Endodermal cell (in vitro differentiated cells): ENCODE data around the gene LYPD6. TPM values are rescaled to one million over a fixed set of nuclear protein-coding genes. Genes with fewer than 3 reads are reported as not detected.

Experiments used
- DNase-seq: peaks from one replicate; pipeline ENCODE4 v3.0.0-alpha.2; 2017
- H3K27ac ChIP-seq: 2 replicates; pipeline ENCODE4 v1.5.1; 2013; ENCODE audit warnings: mild to moderate bottlenecking, low read depth, low read length, moderate library complexity
- H3K27me3 ChIP-seq: 2 replicates; pipeline ENCODE4 v1.6.1; 2013; ENCODE audit warnings: mild to moderate bottlenecking, low read length, moderate library complexity; ENCODE audit not compliant: insufficient read depth, control insufficient read depth, poor library complexity, severe bottlenecking
- H3K36me3 ChIP-seq: 2 replicates; pipeline ENCODE4 v1.7.0; 2013; ENCODE audit warnings: mild to moderate bottlenecking, low read length, moderate library complexity; ENCODE audit not compliant: control insufficient read depth, insufficient read depth
- H3K4me1 ChIP-seq: one replicate; pipeline ENCODE4 v1.7.0; 2013; ENCODE audit warnings: low read length; ENCODE audit not compliant: control insufficient read depth, insufficient read depth
- H3K4me3 ChIP-seq: 2 replicates; pipeline ENCODE4 v1.5.1; 2013; ENCODE audit warnings: mild to moderate bottlenecking, low read length, moderate library complexity
- H3K9ac ChIP-seq: 2 replicates; pipeline ENCODE4 v1.6.1; 2013; ENCODE audit warnings: mild to moderate bottlenecking, low read length, moderate library complexity; ENCODE audit not compliant: poor library complexity, severe bottlenecking; ENCODE audit errors: extremely low read depth
- H3K9me3 ChIP-seq: 2 replicates; pipeline ENCODE4 v1.6.1; 2013; ENCODE audit warnings: mild to moderate bottlenecking, low read length, moderate library complexity; ENCODE audit not compliant: control insufficient read depth
- H3K27ac Mint-ChIP-seq: 2 replicates; pipeline ENCODE4 v1.8.0; 2020; ENCODE audit warnings: mixed read lengths
- H3K27me3 Mint-ChIP-seq: 2 replicates; pipeline ENCODE4 v1.8.0; 2021; ENCODE audit warnings: mild to moderate bottlenecking, mixed read lengths; ENCODE audit not compliant: insufficient read depth
- H3K36me3 Mint-ChIP-seq: 2 replicates; pipeline ENCODE4 v1.8.0; 2020; ENCODE audit warnings: low read depth, mixed read lengths
- H3K4me1 Mint-ChIP-seq: 2 replicates; pipeline ENCODE4 v1.8.0; 2020; ENCODE audit warnings: mixed read lengths
- H3K4me3 Mint-ChIP-seq: 2 replicates; pipeline ENCODE4 v1.8.0; 2020; ENCODE audit warnings: mild to moderate bottlenecking, moderate library complexity, mixed read lengths
- H3K9me3 Mint-ChIP-seq: 2 replicates; pipeline ENCODE4 v1.8.0; 2020; ENCODE audit warnings: mild to moderate bottlenecking, mixed read lengths
- WGBS, 2 experiments: methylation state at CpG; one replicate each; pipeline versions ENCODE4 v1.1.5 to v1.1.7; 2013; ENCODE audit warnings: missing lambda C conversion rate in 2 of 2, mixed read lengths in 1 of 2; ENCODE audit not compliant: insufficient coverage in 1 of 2, insufficient read length in 1 of 2; 5-methylcytosine and 5-hydroxymethylcytosine counted together
- total RNA-seq, 2 donors: library from RNA; stranded (reverse); fragmentation: NEBNext Ultra II Directional in 1 of 2; extraction: Animal tissue kit (Norgen Biotek cat#: 25700) in 1 of 2; gene quantifications; 2 replicates in 1 of 2; 3 replicates in 1 of 2; pipeline ENCODE4 v1.2.1, GENCODE V29; 2021
- TF ChIP-seq, protein P1 (sequence below): fragments of 200-600 bp; sonication (generic); conservative IDR thresholded peaks from 2 replicates; pipeline ENCODE4 v1.5.0; 2021; ENCODE audit warnings: antibody characterized with exemption, mild to moderate bottlenecking

The LYPD6 gene
- total RNA-seq, 2 donors from 2014 or later: 6.7 to 8.5 TPM

DNA sequence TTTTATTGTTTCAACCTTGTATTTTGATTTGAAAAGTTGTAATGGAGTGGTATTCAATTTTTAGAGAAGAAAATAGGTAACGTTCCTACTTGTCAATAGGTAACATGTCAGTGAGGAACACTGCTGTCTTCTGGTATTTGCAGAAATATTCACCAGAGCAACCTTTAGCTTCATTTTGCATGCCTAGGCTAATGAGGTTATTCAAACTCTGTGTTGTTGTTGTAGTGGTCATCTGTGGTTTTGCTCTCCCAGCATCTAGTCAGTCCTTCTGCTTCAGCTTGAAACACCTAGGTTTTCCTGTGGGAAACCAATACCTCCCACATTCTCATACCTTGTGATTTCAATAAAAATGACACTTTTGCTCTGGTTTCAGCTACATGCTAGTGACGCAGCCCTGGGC is 98.4 kb downstream of the LYPD6 start:
- Mint-ChIP-seq H3K9me3 (no peaks in the 10 kb centered on the region), H3K27me3 (peaks cover 18% of the 10 kb centered on the region), H3K4me3 (no peak overlapping the region), H3K36me3 (no peaks in the 10 kb centered on the region), H3K27ac (no peak overlapping the region), H3K4me1 (peaks cover 27% of the 10 kb centered on the region)
- Histone ChIP-seq H3K9me3 (no peaks in the 10 kb centered on the region), H3K27ac (no peak overlapping the region), H3K36me3 (no peaks in the 10 kb centered on the region), H3K9ac (no peak overlapping the region), H3K4me1 (peaks cover 9% of the 10 kb centered on the region), H3K4me3 (no peak overlapping the region), H3K27me3 (no peaks in the 10 kb centered on the region)
- WGBS, 2 experiments: 96 to 100% methylated on average over 1 to 2 of the region's 2 CpGs
- TF ChIP-seq, protein P1, sequence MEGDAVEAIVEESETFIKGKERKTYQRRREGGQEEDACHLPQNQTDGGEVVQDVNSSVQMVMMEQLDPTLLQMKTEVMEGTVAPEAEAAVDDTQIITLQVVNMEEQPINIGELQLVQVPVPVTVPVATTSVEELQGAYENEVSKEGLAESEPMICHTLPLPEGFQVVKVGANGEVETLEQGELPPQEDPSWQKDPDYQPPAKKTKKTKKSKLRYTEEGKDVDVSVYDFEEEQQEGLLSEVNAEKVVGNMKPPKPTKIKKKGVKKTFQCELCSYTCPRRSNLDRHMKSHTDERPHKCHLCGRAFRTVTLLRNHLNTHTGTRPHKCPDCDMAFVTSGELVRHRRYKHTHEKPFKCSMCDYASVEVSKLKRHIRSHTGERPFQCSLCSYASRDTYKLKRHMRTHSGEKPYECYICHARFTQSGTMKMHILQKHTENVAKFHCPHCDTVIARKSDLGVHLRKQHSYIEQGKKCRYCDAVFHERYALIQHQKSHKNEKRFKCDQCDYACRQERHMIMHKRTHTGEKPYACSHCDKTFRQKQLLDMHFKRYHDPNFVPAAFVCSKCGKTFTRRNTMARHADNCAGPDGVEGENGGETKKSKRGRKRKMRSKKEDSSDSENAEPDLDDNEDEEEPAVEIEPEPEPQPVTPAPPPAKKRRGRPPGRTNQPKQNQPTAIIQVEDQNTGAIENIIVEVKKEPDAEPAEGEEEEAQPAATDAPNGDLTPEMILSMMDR: no peak
- DNase-seq: no peak

DNA sequence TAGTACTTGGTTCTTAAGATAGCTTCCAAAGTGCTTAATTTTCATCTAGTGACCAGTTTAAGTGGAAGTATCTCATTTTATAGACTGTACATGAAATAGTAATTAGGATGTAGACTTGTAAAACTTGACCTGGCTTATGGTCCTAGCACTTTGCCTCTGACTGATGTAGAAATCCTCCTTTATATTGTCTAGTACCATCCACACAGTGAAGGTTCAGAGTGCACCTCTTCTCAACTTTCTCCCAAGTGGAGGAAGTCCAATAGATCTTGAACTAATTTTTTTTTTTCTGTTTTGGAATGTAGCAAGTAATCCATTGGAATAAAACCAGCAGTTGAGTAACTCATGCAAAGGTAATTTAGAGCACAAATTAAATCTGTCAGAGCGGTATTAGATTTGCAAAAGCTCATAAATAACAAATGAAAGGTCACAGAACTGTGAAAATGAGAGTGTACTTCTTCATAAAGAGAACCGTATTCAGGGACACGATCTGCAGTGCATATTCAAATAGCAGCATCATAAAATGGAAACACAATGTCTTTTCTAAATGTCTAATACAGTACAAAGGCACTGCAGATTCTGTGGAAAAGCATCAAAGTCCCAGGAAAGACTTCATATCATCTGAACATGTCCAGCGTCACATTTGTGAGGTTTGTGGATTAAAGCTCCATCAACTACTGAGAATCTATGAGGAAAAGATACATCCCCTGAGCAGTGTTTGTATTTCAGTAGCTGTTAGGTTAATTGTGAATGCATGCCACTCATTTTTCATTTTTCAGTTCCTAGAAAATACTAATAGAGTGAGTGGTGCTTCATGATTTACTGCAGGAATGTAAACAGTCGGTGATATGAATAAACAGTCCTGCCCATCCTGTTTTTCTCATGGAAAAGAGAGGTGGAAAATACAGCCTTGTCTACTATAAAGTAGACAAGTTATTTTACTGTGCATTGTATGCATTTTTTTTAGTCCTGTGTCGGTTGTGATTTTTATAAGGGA is 100.7 kb downstream of the LYPD6 start:
- Histone ChIP-seq H3K27ac (no peak overlapping the region), H3K9ac (no peak overlapping the region), H3K9me3 (no peaks in the 10 kb centered on the region), H3K27me3 (no peaks in the 10 kb centered on the region), H3K36me3 (no peaks in the 10 kb centered on the region), H3K4me1 (peaks cover 8% of the 10 kb centered on the region), H3K4me3 (no peak overlapping the region)
- no peak overlapping the region for H3K4me3 Mint-ChIP-seq
- no peak for DNase-seq
- no peak overlapping the region for H3K27ac Mint-ChIP-seq
- H3K9me3 Mint-ChIP-seq: no peaks in the 10 kb centered on the region
- H3K27me3 Mint-ChIP-seq: peaks cover 5% of the 10 kb centered on the region
- no peaks in the 10 kb centered on the region for H3K36me3 Mint-ChIP-seq
- 93 to 98% methylated on average over 3 to 6 of the region's 6 CpGs for WGBS, 2 experiments
- TF ChIP-seq, protein P1: no peak
- peaks cover 12% of the 10 kb centered on the region for H3K4me1 Mint-ChIP-seq

DNA sequence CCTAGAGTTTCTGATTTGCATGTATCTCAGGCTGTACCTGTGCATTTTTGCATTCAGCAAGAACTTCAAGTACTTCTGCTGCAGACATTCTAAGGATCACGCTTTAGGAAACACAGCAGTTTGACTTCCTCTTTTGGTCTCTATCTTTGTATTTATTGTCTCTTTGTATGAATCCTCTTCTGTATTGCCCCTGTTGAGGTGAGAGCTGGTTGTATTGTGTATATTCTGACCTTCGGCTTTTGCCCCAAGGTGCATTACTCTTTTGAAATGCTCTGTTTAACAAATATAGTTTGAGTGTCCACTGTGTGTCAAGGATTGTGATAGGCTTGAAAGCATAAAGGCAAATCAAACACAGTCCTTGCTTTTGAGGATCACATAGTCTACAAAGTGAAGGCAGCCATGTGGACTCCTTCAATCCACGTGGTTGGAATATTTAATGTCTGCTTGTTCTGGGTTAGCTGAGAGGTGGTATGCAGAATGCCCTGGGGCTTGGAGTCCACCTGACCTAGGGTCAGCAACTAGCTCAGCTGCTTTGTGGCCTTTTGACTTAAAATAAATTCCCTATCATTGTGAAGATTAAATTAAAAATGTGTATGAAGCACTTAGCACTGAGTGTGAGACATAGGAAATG is 108.1 kb downstream of the LYPD6 start:
- DNase-seq: no peak
- Mint-ChIP-seq H3K4me3 (no peak overlapping the region), H3K27ac (no peak overlapping the region), H3K36me3 (no peaks in the 10 kb centered on the region), H3K9me3 (no peaks in the 10 kb centered on the region), H3K27me3 (no peaks in the 10 kb centered on the region), H3K4me1 (peaks cover 7% of the 10 kb centered on the region)
- H3K36me3 ChIP-seq: no peaks in the 10 kb centered on the region
- H3K9ac ChIP-seq: no peak overlapping the region
- no peak overlapping the region for H3K27ac ChIP-seq
- WGBS, 2 experiments: 89 to 100% methylated on average over 2 to 3 of the region's 3 CpGs
- no peaks in the 10 kb centered on the region for H3K27me3 ChIP-seq
- H3K4me1 ChIP-seq: no peaks in the 10 kb centered on the region
- TF ChIP-seq, protein P1: no peak
- no peaks in the 10 kb centered on the region for H3K9me3 ChIP-seq
- no peak overlapping the region for H3K4me3 ChIP-seq
